T-helper 2 cell (primary cell): Measurements from ENCODE around the gene ZNF638.

Experiments
- DNase-seq, 5 experiments: peaks; one replicate each; pipeline versions ENCODE4 v3.0.0 to v3.0.0-alpha.2; 2012 to 2022

The ZNF638 gene

GRCh38 chr2:71473346-71474031, 141.9 kb downstream of the ZNF638 start:
- DNase-seq: no peak

- no peak for DNase-seq
Observed at GRCh38 chr2:71474116-71474743, 142.6 kb downstream of the ZNF638 start.

GRCh38 chr2:71474744-71475397, 143.3 kb downstream of the ZNF638 start:
- no peak for DNase-seq

GRCh38 chr2:71476495-71476894, 144.9 kb downstream of the ZNF638 start:
- DNase-seq: no peak

- DNase-seq: no peak
Observed at GRCh38 chr2:71477231-71477691, 145.7 kb downstream of the ZNF638 start.

- no peak for DNase-seq
Observed at GRCh38 chr2:71478806-71479205, 147.2 kb downstream of the ZNF638 start.

GRCh38 chr2:71479261-71479660, 147.7 kb downstream of the ZNF638 start:
- DNase-seq: no peak

GRCh38 chr2:71481111-71481510, 149.5 kb downstream of the ZNF638 start:
- no peak for DNase-seq

- DNase-seq: no peak
Observed at GRCh38 chr2:71482055-71482454, 150.5 kb downstream of the ZNF638 start.

- DNase-seq: no peak
Observed at GRCh38 chr2:71483246-71483645, 151.7 kb downstream of the ZNF638 start.

GRCh38 chr2:71484354-71484753, 152.8 kb downstream of the ZNF638 start:
- DNase-seq: no peak
